ENCODE data around the gene CHAF1B. TPM values are rescaled to one million over a fixed set of nuclear protein-coding genes. Genes with fewer than 3 reads are reported as not detected.

The CHAF1B gene
- total RNA-seq, 2 donors from 2014 or later, result 4.2 to 4.9 TPM

GRCh38 chr21:36423771-36424433 is 38.7 kb downstream of the CHAF1B start:
- intact Hi-C loops (cut with DNase I), result loop anchor here (10.0 kb wide), 2 partner anchors 61 to 501 kb away; partner anchors contain the start of gene CLDN14
- Histone ChIP-seq H3K4me1 (replicated peaks) (no peaks in the 10 kb centered on the region), H3K36me3 (no peaks in the 10 kb centered on the region), H3K27me3 (replicated peaks; ENCODE audit: insufficient read depth) (no peaks in the 10 kb centered on the region), H3K4me3 (no peak overlapping the region), H3K27ac (no peak overlapping the region), H3K9me3 (no peaks in the 10 kb centered on the region)
- DNase-seq (ENCODE audit: low spot score), result no peak
- WGBS, result 93% methylated on average over 12 of the region's 12 CpGs
- no peak for TF ChIP-seq POLR2A (IDR thresholded peaks at IDR 0.05)
- no peak for TF ChIP-seq CTCF (IDR thresholded peaks at IDR 0.05)
- TF ChIP-seq POLR2AphosphoS5 (IDR thresholded peaks at IDR 0.05), result no peak

GRCh38 chr21:36424592-36424991 is 39.4 kb downstream of the CHAF1B start:
- H3K27ac ChIP-seq, result no peak overlapping the region
- WGBS, result 91% methylated on average over 8 of the region's 8 CpGs
- no peaks in the 10 kb centered on the region for H3K4me1 ChIP-seq (replicated peaks)
- no peaks in the 10 kb centered on the region for H3K27me3 ChIP-seq (replicated peaks; ENCODE audit: insufficient read depth)
- H3K4me3 ChIP-seq, result no peak overlapping the region
- H3K9me3 ChIP-seq, result no peaks in the 10 kb centered on the region
- intact Hi-C loops (cut with DNase I), result loop anchor here (10.0 kb wide), 2 partner anchors 60 to 500 kb away; partner anchors contain the start of gene CLDN14
- H3K36me3 ChIP-seq, result no peaks in the 10 kb centered on the region
- TF ChIP-seq POLR2A (IDR thresholded peaks at IDR 0.05), result no peak
- no peak for TF ChIP-seq POLR2AphosphoS5 (IDR thresholded peaks at IDR 0.05)
- TF ChIP-seq CTCF (IDR thresholded peaks at IDR 0.05), result no peak
- no peak for DNase-seq (ENCODE audit: low spot score)

- Histone ChIP-seq H3K27me3 (replicated peaks; ENCODE audit: insufficient read depth) (no peaks in the 10 kb centered on the region), H3K4me3 (no peak overlapping the region), H3K4me1 (replicated peaks) (no peaks in the 10 kb centered on the region), H3K9me3 (no peaks in the 10 kb centered on the region), H3K36me3 (no peaks in the 10 kb centered on the region), H3K27ac (no peak overlapping the region)
- 87% methylated on average over 9 of the region's 9 CpGs for WGBS
- no peak for TF ChIP-seq POLR2AphosphoS5 (IDR thresholded peaks at IDR 0.05)
- TF ChIP-seq CTCF (IDR thresholded peaks at IDR 0.05), result no peak
- no peak for TF ChIP-seq POLR2A (IDR thresholded peaks at IDR 0.05)
- no peak for DNase-seq (ENCODE audit: low spot score)
- intact Hi-C loops (cut with DNase I), result loop anchor here (10.0 kb wide), 2 partner anchors 60 to 500 kb away; partner anchors contain the start of gene CLDN14
Observed at GRCh38 chr21:36425286-36425685, 40.1 kb downstream of the CHAF1B start.

GRCh38 chr21:36427502-36427901 is 42.3 kb downstream of the CHAF1B start:
- Histone ChIP-seq H3K4me1 (replicated peaks) (no peaks in the 10 kb centered on the region), H3K27me3 (replicated peaks; ENCODE audit: insufficient read depth) (no peaks in the 10 kb centered on the region), H3K27ac (no peak overlapping the region), H3K36me3 (no peaks in the 10 kb centered on the region), H3K9me3 (no peaks in the 10 kb centered on the region), H3K4me3 (no peak overlapping the region)
- no peak for DNase-seq (ENCODE audit: low spot score)
- intact Hi-C loops (cut with DNase I), result loop anchor here (10.0 kb wide), 2 partner anchors 57 to 497 kb away; partner anchors contain the start of gene CLDN14
- TF ChIP-seq POLR2A (IDR thresholded peaks at IDR 0.05) (no peak), POLR2AphosphoS5 (IDR thresholded peaks at IDR 0.05) (no peak), CTCF (IDR thresholded peaks at IDR 0.05) (no peak)
- 84% methylated on average over 4 of the region's 4 CpGs for WGBS

All from prostate gland (tissue), 2 donors.